ENCODE measurements around the gene PTTG2. TPM values are rescaled to one million over a fixed set of nuclear protein-coding genes. Genes with fewer than 3 reads are reported as not detected.
A peak's percentile ranks its signal among the peaks of the same experiment; 100 is the strongest.

Gene PTTG2
- total RNA-seq, 4 donors from 2014 or later = 1.1 TPM; not detected in 3

- Histone ChIP-seq H3K27me3 (no peaks in the 10 kb centered on the region), H3K4me1 (peaks cover 0 to 48% (median 9%) of the 10 kb centered on the region in 3 donors), H3K36me3 (no peaks in the 10 kb centered on the region), H3K4me3 (no peak overlapping the region), H3K9me3 (no peaks in the 10 kb centered on the region), H3K27ac (no peak overlapping the region)
- intact Hi-C loops (cut with DNase I) = no loop called here
- no peak for TF ChIP-seq POLR2A (IDR thresholded peaks at IDR 0.05)
- no peak for TF ChIP-seq CTCF (IDR thresholded peaks at IDR 0.05)
- DNase-seq = no peak
- 63 to 74% methylated on average over 2 to 3 of the region's 5 CpGs for WGBS, 2 donors
Measured at GRCh38 chr4:38007645-38008044, 47.4 kb downstream of the PTTG2 start.

- whole genome bisulfite sequencing, 2 donors = 75 to 92% methylated on average over 3 of the region's 3 CpGs
- TF ChIP-seq CTCF (IDR thresholded peaks at IDR 0.05) (no peak), POLR2A (IDR thresholded peaks at IDR 0.05) (no peak)
- no peaks in the 10 kb centered on the region for H3K36me3 ChIP-seq
Measured at GRCh38 chr4:38008571-38009021, 48.4 kb downstream of the PTTG2 start.

GRCh38 chr4:38009421-38009820 is 49.2 kb downstream of the PTTG2 start:
- Histone ChIP-seq H3K4me3 (no peak overlapping the region), H3K36me3 (peaks cover 0 to 2% (median 0%) of the 10 kb centered on the region in 3 donors), H3K27me3 (no peaks in the 10 kb centered on the region), H3K9me3 (no peaks in the 10 kb centered on the region), H3K4me1 (peaks cover 0 to 47% (median 6%) of the 10 kb centered on the region in 3 donors), H3K27ac (peak overlapping the region in 1 of 4 donors; percentile 3)
- DNase-seq = no peak
- intact Hi-C loops (cut with DNase I) = no loop called here
- TF ChIP-seq POLR2A (IDR thresholded peaks at IDR 0.05) = no peak
- TF ChIP-seq CTCF (IDR thresholded peaks at IDR 0.05) = no peak

More at GRCh38 chr4:38008571-38009021, 48.4 kb downstream of the PTTG2 start:
- Histone ChIP-seq H3K27me3 (no peaks in the 10 kb centered on the region), H3K4me3 (no peak overlapping the region), H3K9me3 (no peaks in the 10 kb centered on the region), H3K27ac (no peak overlapping the region), H3K4me1 (peaks cover 0 to 46% (median 6%) of the 10 kb centered on the region in 3 donors)
- no peak for DNase-seq
- intact Hi-C loops (cut with DNase I) = no loop called here

DNA sequence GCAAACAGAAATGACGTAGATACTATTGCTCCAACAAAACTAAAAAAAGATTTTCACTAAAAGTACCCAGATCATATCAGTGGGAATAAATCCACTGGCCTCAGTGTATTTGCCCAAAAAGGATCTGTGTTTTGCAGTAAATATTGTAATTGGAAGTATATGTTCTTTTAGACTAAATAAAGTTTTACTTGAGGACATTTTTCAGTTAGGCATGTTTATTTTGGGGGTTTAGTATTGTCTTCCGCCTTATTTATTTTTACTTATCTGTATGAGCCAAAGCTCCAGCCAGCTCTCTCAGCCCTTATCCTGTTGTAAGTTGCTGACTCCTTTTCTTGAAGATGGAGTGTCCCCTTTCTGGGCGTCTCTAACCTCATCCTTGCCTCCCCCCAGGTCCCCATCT is 49.8 kb downstream of the PTTG2 start:
- Histone ChIP-seq H3K9me3 (no peaks in the 10 kb centered on the region), H3K4me1 (peaks cover 0 to 48% (median 5%) of the 10 kb centered on the region in 3 donors), H3K4me3 (no peak overlapping the region), H3K27me3 (no peaks in the 10 kb centered on the region), H3K27ac (peak overlapping the region in 2 of 4 donors; percentile 3 to 39), H3K36me3 (peaks cover 0 to 7% (median 0%) of the 10 kb centered on the region in 3 donors)
- intact Hi-C loops (cut with DNase I) = no loop called here
- no peak for TF ChIP-seq CTCF (IDR thresholded peaks at IDR 0.05)
- TF ChIP-seq POLR2A (IDR thresholded peaks at IDR 0.05) = no peak
- no peak for DNase-seq
- WGBS, 2 donors = 77 to 79% methylated on average over 3 of the region's 3 CpGs

Other genes with a start within 250 kb of the PTTG2 start
- 100 to 1,000 TPM in 2 of 4 donors, 10 to 100 TPM in 2; 65.6 to 127 (median 93.6) TPM for gene PGM2, start 133.7 kb upstream of the PTTG2 start, total RNA-seq
- 10 to 100 TPM in 3 of 4 donors, 1 to 10 TPM in 1; 6.9 to 44.6 (median 25.6) TPM for gene TBC1D1, start 69.3 kb upstream of the PTTG2 start, total RNA-seq